Activated naive CD4-positive, alpha-beta T cell treated with anti-CD3 and anti-CD28 coated beads, Interleukin-2, amount 50 U/mL, for 16 hours (primary cell): ENCODE data around the gene SLC35E3.

Source experiments
- DNase-seq: peaks from one replicate; pipeline ENCODE4 v3.0.0-alpha.2; 2020

Gene SLC35E3

GRCh38 chr12:68771223-68771925 lies 25.4 kb downstream of the SLC35E3 start:
- DNase-seq = no peak

- DNase-seq = no peak
Observed at GRCh38 chr12:68772714-68773113, 26.7 kb downstream of the SLC35E3 start.

GRCh38 chr12:68773582-68773981 lies 27.6 kb downstream of the SLC35E3 start:
- no peak for DNase-seq

- no peak for DNase-seq
Observed at GRCh38 chr12:68775121-68775630, 29.2 kb downstream of the SLC35E3 start.

GRCh38 chr12:68776976-68777610 lies 31.1 kb downstream of the SLC35E3 start:
- no peak for DNase-seq

GRCh38 chr12:68779280-68779679 lies 33.3 kb downstream of the SLC35E3 start:
- no peak for DNase-seq

- no peak for DNase-seq
Observed at GRCh38 chr12:68780731-68781130, 34.8 kb downstream of the SLC35E3 start.

- DNase-seq = no peak
Observed at GRCh38 chr12:68781728-68782127, 35.8 kb downstream of the SLC35E3 start.

GRCh38 chr12:68784015-68784414 lies 38.0 kb downstream of the SLC35E3 start:
- DNase-seq = no peak

GRCh38 chr12:68785358-68785757 lies 39.4 kb downstream of the SLC35E3 start:
- no peak for DNase-seq

GRCh38 chr12:68785823-68786222 lies 39.8 kb downstream of the SLC35E3 start:
- DNase-seq = no peak

GRCh38 chr12:68786929-68787328 lies 41.0 kb downstream of the SLC35E3 start:
- no peak for DNase-seq

- no peak for DNase-seq
Observed at GRCh38 chr12:68788554-68789143, 42.7 kb downstream of the SLC35E3 start.

GRCh38 chr12:68789144-68789878 lies 43.3 kb downstream of the SLC35E3 start:
- no peak for DNase-seq

- no peak for DNase-seq
Observed at GRCh38 chr12:68790081-68790951, 44.3 kb downstream of the SLC35E3 start.

GRCh38 chr12:68790952-68791234 lies 44.9 kb downstream of the SLC35E3 start:
- DNase-seq = no peak

- DNase-seq = no peak
Observed at GRCh38 chr12:68791897-68792481, 46.0 kb downstream of the SLC35E3 start.

- no peak for DNase-seq
Observed at GRCh38 chr12:68792952-68793351, 47.0 kb downstream of the SLC35E3 start.

- DNase-seq = no peak
Observed at GRCh38 chr12:68793436-68793835, 47.5 kb downstream of the SLC35E3 start.

GRCh38 chr12:68793975-68794652 lies 48.1 kb downstream of the SLC35E3 start:
- no peak for DNase-seq

- DNase-seq = no peak
Observed at GRCh38 chr12:68794653-68795251, 48.8 kb downstream of the SLC35E3 start.
